Uterus (tissue), 4 donors: ENCODE measurements around the gene CA12. TPM values are rescaled to one million over a fixed set of nuclear protein-coding genes. Genes with fewer than 3 reads are reported as not detected.
A peak's percentile ranks its signal among the peaks of the same experiment; 100 is the strongest.

Experiments used
- DNase-seq, 2 donors: peaks; one replicate each; pipeline ENCODE4 v3.0.0-alpha.2; 2019 to 2020
- H3K27ac ChIP-seq, 2 donors: fragments of 200-600 bp; sonication (generic); 1 replicate in 1 of 2; 2 replicates in 1 of 2; pipeline ENCODE4 v1.5.1; 2016 to 2018
- H3K27me3 ChIP-seq, 2 donors: fragments of 200-600 bp; sonication (generic); one replicate each; pipeline ENCODE4 v1.5.1; 2018 to 2019; ENCODE audit warnings: control low read depth in 1 of 2
- H3K36me3 ChIP-seq, 2 donors: fragments of 200-600 bp; sonication (generic); one replicate each; pipeline ENCODE4 v1.5.1; 2019; ENCODE audit warnings: control low read depth in 1 of 2
- H3K4me1 ChIP-seq, 2 donors: fragments of 200-600 bp; sonication (generic); one replicate each; pipeline ENCODE4 v1.5.1; 2018 to 2019; ENCODE audit warnings: control low read depth in 1 of 2
- H3K4me3 ChIP-seq, 2 donors: fragments of 200-600 bp; sonication (generic); 1 replicate in 1 of 2; 2 replicates in 1 of 2; pipeline ENCODE4 v1.5.1; 2018 to 2019; ENCODE audit warnings: mild to moderate bottlenecking in 1 of 2
- H3K9me3 ChIP-seq, 2 donors: fragments of 200-600 bp; sonication (generic); one replicate each; pipeline ENCODE4 v1.5.1; 2019; ENCODE audit warnings: control low read depth in 1 of 2
- POLR2A ChIP-seq, 2 donors: fragments of 450-650 bp; IDR thresholded peaks; one replicate each; pipeline ENCODE4 v1.6.1; 2016; ENCODE audit warnings: antibody characterized with exemption in 2 of 2, mild to moderate bottlenecking in 1 of 2, moderate library complexity in 1 of 2
- intact Hi-C: fragments of 100-400 bp; cut with DNase I; formaldehyde crosslinking; loops from one replicate; pipeline ENCODE4 v1.15.1; 2023; ENCODE audit warnings: low total_unique reads
- total RNA-seq, 4 donors: library from RNA; depleted of rRNA in 3 of 4; stranded (reverse); fragments of >200 nt in 3 of 4; gene quantifications; one replicate each; pipeline versions ENCODE4 v1.1.0 to v1.2.4, GENCODE V29; 2014 to 2023
- TF ChIP-seq, protein P1 (sequence below), 4 experiments: fragments of 200-600 bp in 2 of 4; fragments of 450-650 bp in 2 of 4; sonication (generic) in 2 of 4; IDR thresholded peaks; one replicate each; pipeline ENCODE4 v1.5.1; 2016 to 2019; ENCODE audit warnings: antibody characterized with exemption in 4 of 4, mild to moderate bottlenecking in 2 of 4, moderate library complexity in 1 of 4
- donor health status: DM: yes; HTN: yes; CAD: no.

The CA12 gene
- total RNA-seq, 4 donors from 2014 or later, result 0.29 to 11.8 (median 8.0) TPM

DNA sequence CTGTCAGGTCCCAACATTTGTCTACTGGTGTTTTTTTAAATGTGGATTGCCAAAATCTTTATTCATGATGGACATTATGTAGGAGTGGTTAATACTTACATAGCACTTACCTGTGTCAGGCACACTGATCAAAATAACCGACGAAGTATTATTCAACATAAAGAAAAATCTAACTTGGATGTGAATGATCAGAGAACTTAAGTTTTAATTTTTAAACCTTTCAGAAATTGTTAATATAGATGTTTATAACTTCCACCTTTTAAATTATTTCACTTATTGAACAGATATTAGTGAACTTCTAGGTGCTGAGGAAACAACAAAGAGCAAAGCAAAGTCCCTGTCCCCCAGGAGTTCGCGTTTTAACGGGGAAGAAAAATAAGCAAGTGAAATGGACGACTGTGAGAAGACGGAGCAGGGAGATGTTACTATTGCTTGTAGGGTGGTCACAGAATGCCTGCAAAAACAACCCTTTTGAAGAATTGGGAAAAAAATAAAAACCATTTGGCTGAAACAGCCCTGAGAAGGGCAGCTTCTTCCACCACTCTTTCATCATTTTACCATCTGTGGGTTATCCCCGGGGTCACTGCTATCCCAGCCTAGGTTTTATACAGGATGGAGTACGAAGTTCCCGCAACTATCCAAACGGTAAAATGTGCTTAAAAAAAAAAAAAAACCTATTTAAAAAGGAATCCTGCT is 105.2 kb downstream of the CA12 start:
- intact Hi-C loops, result no loop called here
- H3K27me3 ChIP-seq, result no peaks in the 10 kb centered on the region
- H3K27ac ChIP-seq, result peak overlapping the region; percentile 91 to 97
- H3K4me3 ChIP-seq, result peak overlapping the region; percentile 90 to 97
- H3K36me3 ChIP-seq, result no peaks in the 10 kb centered on the region
- H3K4me1 ChIP-seq, result no peaks in the 10 kb centered on the region
- no peak for DNase-seq
- TF ChIP-seq, protein P1, sequence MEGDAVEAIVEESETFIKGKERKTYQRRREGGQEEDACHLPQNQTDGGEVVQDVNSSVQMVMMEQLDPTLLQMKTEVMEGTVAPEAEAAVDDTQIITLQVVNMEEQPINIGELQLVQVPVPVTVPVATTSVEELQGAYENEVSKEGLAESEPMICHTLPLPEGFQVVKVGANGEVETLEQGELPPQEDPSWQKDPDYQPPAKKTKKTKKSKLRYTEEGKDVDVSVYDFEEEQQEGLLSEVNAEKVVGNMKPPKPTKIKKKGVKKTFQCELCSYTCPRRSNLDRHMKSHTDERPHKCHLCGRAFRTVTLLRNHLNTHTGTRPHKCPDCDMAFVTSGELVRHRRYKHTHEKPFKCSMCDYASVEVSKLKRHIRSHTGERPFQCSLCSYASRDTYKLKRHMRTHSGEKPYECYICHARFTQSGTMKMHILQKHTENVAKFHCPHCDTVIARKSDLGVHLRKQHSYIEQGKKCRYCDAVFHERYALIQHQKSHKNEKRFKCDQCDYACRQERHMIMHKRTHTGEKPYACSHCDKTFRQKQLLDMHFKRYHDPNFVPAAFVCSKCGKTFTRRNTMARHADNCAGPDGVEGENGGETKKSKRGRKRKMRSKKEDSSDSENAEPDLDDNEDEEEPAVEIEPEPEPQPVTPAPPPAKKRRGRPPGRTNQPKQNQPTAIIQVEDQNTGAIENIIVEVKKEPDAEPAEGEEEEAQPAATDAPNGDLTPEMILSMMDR (IDR thresholded peaks at IDR 0.05), result no peak
- TF ChIP-seq POLR2A (IDR thresholded peaks at IDR 0.05), result no peak
- H3K9me3 ChIP-seq, result no peaks in the 10 kb centered on the region

DNA sequence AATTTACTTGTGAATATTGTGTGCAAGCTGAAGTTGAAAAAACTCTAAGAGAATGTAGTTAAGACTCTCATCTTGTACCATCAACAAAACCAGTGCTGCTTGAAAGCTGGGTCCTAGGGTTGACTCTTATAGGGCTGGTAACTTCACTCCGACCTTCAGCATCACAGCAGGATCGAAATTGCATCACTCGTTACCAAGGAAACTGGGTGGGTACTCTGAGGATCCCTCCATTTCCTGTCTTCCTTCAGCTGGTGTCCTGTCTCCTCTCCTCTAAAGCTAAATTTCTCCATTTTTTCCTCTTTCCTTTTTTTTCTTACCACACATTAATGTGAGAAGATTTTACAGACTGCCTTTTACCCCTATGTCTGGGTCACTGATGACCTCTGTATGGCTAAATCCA is 107.2 kb downstream of the CA12 start:
- Histone ChIP-seq H3K36me3 (no peaks in the 10 kb centered on the region), H3K4me1 (no peaks in the 10 kb centered on the region), H3K27ac (no peak overlapping the region), H3K27me3 (no peaks in the 10 kb centered on the region), H3K4me3 (no peak overlapping the region), H3K9me3 (no peaks in the 10 kb centered on the region)
- TF ChIP-seq, protein P1 (IDR thresholded peaks at IDR 0.05), result no peak
- TF ChIP-seq POLR2A (IDR thresholded peaks at IDR 0.05), result no peak
- DNase-seq, result no peak
- intact Hi-C loops, result no loop called here

Other genes starting within 250 kb of the CA12 start
- 100 to 1,000 TPM in 1 of 4 donors, 10 to 100 TPM in 3; 33.5 to 207 (median 54.5) TPM for gene RPS27L, start 224.4 kb downstream of the CA12 start, total RNA-seq
- 100 to 1,000 TPM in 1 of 4 donors, 10 to 100 TPM in 3; 47.6 to 179 (median 67.1) TPM for gene RAB8B, start 192.2 kb downstream of the CA12 start, total RNA-seq
- gene APH1B, start 104.2 kb downstream of the CA12 start, total RNA-seq, result 10 to 100 TPM; 20.0 to 35.9 (median 27.2) TPM
- gene USP3, start 122.7 kb upstream of the CA12 start, total RNA-seq, result 10 to 100 TPM; 26.5 to 96.3 (median 65.8) TPM
- gene FBXL22, start 215.5 kb upstream of the CA12 start, total RNA-seq, result 10 to 100 TPM in 3 of 4 donors, 1 to 10 TPM in 1; 5.0 to 44.1 (median 25.2) TPM